HT-29 (cell line): ENCODE data around the gene ATXN1. TPM values are rescaled to one million over a fixed set of nuclear protein-coding genes. Genes with fewer than 3 reads are reported as not detected.
"Not testable (repeated sequence)": the region's sequence is repeated elsewhere in the genome, so short reads cannot be mapped to it uniquely, and the experiment has no call there.

Experiments
- DNase-seq: peaks from one replicate; pipeline ENCODE4 v3.0.0-alpha.2; 2015; ENCODE audit warnings: low spot score
- total RNA-seq: library from RNA; depleted of rRNA; stranded (reverse); fragments of >200 nt; shearing (Covaris generic); gene quantifications from 2 replicates; pipeline ENCODE4 v1.2.3, GENCODE V29; 2014

ATXN1 gene
- total RNA-seq, 1 experiment from 2014 or later, result 39.1 TPM

DNA sequence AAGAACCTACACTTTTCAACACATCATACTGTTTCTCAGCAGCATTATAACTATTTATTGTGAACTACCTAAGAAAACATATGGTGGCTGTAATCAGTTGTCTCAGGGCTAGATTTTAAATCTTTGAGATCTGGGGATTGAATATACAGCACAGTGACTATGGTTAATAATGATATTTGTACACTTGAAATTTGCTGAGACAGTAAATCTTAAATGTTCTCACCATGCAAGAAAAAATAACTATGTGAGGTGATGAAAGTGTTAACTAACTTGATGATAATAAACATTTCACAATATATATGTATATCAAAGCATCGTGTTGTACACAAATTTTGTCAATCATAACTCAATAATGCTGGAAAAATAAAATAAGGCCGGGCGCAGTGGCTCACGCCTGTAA is 113.8 kb downstream of the ATXN1 start:
- no peak for DNase-seq

DNA sequence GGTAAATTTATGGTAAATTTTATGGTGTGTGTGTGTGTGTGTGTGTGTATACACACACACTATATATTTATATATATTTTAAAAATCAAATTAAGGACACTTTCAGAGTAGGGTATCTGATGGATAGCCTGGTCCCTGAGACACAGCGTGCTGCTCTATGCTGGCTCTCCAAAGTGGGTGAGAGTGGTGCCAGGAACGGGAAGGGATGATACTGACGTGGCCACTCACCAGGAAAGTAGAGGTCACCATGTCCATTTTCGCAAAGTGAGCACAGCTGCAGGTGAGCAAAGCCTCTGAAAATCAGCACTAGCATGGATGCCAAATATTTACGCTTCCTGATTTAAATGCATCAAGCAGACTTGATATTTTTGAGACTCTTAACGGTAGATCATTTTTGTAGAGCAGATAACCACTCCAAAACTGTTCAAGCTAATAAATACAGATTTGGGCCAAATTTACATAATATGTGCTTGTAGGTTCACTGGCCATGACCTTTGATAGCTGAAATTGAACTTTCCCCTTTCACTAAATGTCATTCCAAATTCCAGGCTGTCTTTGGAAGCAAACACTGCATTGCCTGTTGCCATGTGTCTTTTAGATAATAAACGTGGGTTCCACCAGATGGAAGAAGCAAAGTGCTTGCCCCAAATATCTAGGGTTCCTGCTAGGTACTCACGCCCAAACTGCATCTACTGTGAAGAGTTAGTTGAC is 116.6 kb downstream of the ATXN1 start:
- no peak for DNase-seq

DNA sequence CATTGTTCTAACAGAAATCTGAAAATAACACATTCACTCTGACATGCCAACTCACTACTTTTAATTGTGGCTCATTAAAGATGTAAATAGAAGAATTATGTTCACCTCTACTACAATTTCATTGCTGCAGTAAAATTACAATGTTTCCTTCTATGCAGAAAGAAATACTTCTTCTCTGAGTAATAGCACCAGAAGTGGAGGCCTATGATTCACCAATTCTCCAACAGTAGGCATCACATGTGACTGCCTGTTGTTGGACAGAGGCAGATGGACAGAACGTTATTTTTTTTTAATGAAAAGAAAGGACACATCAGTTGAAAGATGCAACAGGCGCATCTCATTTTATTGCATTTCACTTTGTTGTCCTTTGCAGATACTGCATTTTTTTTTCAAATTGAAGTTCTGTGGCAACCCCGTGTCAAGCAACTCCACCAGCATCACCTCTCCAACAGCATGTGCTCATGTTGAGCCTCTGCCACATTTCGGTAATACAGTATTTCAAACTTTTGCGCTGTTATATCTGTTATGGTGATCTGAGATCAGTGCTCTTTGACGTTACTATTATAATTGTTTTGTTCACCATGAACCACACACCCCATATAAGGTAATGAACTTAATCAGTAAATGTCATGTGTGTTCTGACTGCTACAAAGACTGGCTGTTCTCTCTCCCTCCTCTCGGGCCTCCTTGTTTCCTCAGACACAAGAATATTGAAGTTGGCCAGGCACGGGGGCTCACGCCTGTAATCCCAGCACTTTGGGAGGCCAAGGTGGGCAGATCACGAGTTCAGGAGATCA is 121.4 kb downstream of the ATXN1 start:
- no peak for DNase-seq

DNA sequence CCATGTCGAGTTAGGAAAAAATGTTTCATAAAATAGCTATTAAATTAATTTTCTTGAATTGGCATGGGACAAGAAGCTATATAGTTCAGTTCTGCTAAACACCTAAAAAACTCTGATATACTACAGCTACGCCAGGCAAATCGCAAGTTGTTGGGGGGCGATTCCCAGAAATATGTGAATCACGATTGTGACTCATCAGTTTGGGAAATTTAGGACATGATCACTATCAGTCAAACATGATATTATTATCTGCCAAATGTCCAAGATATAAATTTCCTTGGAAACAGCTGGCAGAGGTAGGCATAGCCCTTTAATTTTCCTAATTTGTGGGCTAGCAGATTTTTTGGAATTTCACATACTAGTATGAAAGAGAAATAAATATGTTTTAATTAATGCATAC is 123.6 kb downstream of the ATXN1 start:
- DNase-seq, result no peak

DNA sequence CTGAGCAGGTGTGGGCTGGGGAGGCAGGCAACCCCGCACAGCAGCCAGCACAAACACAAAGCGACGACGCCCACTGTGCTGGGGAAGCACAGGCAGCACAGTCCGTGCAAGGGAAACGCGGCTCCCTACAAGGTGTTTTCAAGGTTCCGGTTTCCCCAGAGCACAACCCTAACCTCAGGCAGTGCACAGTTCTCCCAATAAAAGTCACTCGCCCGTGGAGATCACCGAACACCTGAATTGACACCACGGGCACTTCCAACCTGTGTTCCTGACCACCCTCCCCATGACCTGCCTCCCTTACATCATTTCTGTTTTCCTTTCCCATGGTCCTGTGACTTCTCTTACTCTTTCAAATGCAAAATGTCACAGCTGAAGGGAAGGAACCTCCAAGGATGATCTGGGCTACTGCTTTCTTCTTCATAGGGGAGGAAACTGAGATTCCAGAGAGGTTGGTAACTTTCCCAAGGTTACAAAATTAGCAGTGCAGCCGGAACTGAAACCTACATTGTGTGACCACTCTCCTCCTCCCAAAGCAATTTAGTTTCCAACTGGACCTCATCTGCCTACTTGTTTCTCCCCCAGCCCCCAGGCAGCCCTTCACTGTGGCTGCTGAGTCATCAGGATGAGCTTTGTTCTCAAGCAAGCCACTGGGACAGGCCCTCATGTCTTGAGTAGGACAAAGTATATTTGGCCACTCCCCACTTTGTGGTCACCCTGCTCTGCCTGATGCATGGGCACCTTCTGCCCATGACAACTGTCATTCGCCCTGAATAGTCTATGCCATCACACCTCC is 125.3 kb downstream of the ATXN1 start:
- DNase-seq, result no peak

DNA sequence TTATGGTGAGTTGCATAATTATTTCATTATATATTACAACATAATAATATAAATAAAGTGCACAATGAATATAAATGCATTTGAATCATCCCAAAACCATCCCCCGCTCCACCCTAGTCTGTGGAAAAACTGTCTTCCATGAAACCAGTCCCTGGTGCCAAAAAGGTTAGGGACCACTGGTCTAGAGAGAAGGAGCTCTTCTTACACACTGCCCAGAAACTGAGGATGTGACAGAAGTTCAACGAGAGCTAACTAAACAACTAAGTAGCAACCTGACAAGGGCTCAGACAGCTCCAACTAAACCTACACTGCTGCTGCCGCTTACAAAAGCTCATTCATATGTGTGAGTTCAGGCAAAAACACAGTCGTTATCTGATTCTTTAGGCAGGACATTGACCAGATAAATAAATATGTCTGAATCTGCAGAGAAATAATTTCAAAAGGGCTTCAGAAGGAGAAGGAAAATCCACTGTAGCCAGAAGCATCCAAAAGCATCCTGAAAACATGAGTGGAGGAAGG is 125.9 kb downstream of the ATXN1 start:
- no peak for DNase-seq

DNA sequence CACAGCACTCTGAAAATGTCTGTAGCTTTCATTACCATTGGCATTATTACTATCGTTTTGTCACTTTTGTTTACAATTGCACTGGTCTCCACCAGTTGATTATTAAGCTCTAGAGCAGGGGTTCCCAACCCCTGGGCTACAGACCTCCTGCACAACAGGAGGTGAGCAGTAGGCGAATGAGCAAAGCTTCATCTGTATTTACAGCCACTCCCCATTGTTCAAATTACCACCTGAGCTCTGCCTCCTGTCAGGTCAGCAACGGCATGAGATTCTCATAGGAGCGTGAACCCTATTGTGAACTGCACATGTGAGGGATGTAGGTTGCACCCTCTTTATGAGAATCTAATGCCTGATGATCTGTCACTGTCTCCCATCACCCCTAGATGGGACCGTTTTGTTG is 126.4 kb downstream of the ATXN1 start:
- no peak for DNase-seq

DNA sequence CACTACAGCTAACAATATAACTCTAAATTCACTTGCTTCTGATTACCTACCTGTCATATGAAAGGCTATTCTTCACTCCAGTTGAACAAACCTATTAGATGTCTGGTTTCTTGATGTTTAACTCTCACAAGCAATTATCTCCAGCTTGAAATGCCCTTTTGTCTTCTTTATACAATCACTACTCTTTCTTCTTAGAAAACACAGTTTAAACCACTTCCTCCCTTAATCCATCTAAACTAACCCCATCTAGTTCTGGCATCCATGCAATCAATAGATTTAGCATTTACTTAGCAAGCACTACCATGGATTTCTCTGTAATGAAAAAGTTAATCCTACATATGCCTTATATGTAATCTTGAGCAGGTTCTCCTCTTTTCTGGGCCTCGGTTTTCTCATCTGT is 127.3 kb downstream of the ATXN1 start:
- DNase-seq, result no peak

DNA sequence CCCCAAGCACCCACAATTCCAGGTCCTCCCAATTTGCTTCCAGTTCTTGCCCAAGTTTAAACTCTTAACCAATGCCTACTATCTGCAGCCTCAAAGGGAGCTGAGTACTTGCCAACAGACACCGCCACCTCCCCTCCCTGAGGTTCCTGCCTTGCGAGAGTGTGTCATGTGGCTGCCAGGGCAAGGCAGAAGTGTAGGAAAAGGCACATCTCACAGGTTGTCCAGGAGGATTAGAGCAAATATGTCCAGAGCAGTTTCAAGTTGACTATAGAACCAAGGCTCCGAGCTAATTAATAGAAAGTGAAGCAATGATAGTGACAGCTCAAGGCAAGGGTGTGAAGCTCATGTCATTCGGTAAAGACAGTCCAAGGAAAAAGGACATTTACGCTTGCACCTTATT is 127.8 kb downstream of the ATXN1 start:
- no peak for DNase-seq

DNA sequence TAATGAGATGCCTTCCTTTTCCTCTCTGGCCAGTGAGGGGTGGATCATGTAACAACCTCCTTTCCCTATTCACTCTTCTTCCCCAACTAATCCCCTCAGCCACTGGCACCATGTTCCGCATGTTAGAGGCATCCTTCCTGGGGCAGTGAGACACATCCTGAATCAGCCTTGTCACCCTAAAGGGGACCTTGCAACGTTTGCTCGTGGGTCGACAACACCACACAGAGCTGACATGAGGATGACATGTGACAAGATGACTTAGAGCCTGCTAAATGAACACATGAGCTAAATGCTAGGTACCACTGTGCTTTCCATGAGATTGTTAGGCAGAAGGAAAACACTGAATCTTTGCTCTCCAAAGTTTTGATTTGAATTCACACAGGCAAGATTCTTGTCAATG is 129.2 kb downstream of the ATXN1 start:
- no peak for DNase-seq

DNA sequence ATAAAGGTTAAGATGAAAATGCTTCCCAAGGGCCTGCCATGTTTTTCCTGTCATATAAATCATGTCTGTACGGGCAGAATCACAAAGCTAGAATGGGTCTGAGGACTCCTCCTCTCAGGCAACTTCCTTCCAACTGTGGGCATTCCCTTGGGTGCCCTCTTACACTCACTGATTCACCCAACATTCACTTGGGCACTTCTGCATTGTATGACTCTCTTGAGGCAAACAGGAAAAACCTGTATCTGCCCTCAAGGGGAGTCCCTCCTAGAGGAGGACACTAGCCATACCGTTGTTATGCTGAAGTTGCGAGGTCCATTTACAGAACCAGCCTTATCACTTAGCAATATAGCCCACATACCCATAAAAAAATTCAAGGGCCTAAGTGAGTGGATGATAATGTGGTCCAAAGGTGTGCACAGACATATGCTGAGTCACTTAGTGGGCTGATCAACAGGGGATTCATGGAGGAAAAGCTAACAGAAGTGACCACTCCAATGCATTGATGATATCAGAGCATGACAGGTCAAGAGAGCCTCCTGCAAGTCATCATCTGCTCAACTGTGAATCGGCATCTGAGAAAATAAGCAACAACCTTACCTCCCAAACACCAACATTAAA is 131.1 kb downstream of the ATXN1 start:
- no peak for DNase-seq

DNA sequence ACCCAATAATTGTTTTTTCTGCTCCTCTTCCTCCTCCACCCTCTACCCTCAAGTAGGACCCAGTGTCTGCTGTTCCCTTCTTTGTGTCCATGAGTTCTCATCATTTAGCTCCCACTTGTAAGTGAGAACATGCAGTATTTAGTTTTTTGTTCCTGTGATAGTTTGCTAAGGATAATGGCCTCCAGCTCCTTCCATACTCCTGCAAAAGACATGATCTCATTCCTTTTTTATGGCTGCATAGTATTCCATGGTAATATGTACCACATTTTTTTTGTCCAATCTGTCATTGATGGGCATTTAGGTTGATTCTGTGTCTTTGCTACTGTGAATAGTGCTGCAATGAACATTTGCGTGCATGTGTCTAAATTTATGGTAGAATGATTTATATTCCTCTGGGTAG is 132.7 kb downstream of the ATXN1 start:
- not testable (repeated sequence) for DNase-seq

DNA sequence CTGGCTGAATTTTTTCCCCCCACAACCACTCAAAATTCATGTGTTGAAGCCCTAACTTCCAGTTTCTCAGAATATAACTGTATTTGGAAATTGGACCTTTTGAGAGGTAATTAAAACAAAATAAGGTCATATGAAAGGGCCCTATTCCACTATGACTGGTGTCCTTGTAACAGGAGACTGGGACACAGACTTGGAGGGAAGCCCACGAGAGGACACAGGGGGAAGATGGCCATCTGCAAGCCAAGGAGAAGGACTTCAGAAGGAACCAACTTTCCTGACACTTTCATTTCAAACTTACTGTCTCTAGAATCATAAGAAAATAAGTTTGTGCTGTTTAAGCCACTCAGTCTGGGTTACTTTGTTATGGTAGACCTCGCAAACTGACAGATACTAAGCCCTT is 134.6 kb downstream of the ATXN1 start:
- DNase-seq, result no peak

DNA sequence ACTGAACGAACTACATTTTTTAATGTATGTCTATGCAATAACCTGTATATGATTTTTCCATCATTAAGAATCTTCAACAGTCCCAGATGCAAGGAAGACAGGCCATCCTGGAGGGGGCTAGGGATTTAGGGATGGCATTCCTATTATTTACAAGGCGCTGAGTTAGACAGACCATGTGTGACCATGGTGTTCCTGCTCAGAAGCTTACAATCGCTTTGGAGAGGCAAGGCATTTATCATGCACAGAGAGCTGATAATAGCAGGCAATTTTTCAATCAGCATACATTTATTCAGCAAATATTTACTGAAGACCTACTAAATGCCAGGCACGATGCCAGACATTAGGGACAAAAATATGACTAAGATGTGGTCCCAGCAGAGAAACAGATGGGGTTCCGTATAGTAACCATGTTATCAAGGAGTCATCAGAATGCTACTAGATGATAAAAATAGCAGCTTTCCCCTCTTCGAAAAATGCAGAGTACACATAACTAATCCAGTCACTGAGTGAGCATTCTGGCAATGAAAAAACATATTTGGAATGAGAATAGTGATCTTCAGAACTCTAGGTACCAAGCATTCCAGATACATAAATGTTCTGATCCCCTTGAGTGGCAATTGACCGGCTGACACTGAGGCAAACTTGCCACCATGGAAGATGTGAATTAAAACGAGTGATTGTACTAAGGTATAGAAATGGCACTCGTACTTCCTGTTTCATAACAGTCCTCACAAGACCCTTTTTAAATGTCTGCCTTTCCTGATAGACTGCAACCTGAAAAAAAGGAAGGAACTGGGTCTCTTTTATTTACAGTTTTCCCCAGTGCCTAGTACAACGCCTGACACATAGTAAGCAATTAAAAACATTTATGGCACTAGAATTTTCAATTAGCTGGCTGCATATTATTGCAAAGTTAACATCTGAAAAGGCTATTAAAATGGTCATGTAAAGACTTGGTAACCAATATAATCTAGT is 135.7 kb downstream of the ATXN1 start:
- no peak for DNase-seq

DNA sequence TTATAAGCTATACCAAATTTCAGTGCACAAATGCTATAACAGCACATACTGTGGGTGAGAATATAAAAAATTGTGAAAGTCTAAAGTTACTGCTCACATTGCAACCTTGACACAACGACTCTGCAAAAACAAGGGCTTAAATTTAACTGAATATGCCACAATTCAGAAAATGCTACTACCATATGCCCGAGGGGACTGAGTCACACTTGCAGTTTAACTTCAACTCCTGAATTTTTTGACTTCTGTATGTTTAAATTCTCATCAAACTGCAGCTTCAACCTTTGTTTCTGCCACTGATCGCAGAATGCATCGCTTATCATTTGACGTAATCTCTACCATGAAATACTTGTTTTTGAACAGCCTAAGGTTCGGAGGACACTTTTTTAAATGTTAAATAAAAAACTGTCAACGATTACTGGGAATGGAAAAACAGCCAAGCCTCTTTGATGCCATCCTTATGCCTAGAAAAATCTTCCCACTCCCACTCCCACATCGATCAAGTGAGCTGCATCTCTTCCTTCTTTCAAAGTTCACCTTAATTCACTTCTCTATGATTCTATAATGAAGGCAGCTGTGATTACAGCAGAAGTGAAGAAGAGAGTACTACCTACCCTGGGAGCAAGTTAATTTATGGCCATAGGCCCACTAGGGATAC is 136.5 kb downstream of the ATXN1 start:
- DNase-seq, result no peak

DNA sequence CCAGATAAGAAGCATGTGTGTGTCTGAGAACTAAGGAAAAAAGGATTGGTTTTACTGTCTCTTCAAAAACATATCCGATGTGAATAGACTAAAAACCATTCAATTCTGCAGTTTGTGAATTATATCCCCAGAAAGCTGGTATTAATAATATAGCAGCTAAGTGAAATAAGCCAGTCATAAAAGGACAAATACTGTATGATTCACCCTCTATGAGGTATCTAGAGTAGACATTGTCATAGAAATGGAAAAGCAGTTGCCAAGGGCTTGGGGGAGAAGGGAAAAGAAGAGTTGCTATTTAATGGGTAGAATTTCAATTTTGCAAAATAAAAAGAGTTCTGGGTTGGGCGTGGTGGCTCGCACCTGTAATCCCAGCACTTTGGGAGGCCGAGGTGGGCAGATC is 137.5 kb downstream of the ATXN1 start:
- no peak for DNase-seq

DNA sequence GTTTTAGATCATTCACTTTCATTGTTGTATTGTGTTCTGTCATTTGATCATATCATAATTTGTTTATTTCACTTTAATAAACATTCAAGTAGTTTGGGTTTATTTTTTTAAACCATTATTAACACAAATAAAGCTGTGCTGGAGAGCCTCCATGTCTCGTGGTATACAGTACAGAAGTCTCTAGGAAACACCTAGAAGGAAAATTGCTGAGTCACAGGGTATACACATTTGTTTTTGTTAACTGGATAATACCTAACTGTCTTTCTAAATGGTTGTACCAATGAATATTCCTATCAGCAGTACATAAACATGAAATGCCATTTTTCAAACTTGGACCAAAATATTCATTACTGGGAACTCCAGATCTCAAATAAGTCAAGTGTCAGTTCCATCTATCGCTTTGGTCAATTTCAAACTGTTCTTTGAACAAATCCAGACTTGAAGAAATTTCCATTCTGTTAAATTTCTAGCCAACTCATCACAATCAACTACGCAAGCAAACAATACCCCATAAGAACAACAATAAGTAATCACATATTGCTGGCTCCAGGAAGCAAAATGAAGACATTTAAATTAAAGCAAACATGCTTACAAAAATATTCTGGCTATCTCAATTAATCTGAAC is 138.1 kb downstream of the ATXN1 start:
- DNase-seq, result no peak

DNA sequence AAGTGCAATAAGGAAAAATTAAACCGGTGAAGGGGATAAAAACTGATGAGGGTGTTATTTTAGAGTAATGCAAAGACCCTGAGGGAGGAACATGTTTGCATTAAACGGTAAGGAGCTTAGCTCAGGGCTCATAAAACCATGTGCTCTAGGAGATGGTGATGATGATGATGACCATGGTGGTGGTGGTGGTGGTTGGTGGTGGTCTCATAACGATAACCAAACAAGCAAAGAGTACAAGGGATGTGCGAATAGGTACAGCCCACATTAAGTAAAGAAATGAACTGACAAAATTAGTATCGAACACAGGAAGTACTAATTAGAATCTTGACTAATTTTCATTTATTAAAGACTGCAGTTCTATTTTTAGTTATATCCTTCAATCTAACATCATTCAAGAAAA is 139.1 kb downstream of the ATXN1 start:
- no peak for DNase-seq

DNA sequence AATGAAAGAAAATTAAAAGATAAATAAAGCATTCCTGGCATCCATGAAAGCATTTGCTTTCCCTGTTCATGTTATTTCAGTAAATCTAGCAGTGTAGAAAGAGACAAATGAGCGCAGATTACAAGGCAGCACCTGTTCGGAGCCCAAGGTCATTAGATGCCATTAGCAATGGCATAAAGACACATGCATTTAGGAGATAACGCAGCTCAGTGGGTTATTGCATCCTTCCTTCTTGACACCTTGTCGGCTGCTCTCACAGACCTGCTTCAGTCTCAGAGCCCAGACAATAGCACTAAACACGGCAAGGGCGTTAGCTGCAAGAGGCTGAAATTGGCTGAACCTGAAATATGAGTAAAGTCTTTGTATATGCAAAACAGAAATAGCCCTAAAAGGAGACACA is 140.3 kb downstream of the ATXN1 start:
- DNase-seq, result no peak

DNA sequence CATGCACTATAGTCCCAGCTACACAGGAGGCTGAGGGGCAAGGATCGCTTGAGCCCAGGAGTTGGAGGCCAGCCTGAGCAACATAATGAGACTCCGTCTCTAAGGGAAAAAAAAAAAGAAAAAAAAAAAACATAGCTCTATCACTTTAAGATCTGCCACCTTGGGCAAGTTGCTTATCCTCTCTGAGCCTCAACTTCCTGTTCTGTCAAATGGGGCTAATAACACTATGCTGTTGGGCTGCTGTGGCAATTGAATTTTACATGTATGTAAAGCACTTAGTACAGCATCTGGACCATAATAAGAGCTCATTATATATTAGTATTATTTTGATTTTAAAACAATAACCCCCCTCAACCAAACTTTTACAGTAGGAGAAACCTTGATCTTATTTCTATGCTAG is 141.5 kb downstream of the ATXN1 start:
- DNase-seq, result no peak
